ENCODE data around the gene BCOR.

DNA sequence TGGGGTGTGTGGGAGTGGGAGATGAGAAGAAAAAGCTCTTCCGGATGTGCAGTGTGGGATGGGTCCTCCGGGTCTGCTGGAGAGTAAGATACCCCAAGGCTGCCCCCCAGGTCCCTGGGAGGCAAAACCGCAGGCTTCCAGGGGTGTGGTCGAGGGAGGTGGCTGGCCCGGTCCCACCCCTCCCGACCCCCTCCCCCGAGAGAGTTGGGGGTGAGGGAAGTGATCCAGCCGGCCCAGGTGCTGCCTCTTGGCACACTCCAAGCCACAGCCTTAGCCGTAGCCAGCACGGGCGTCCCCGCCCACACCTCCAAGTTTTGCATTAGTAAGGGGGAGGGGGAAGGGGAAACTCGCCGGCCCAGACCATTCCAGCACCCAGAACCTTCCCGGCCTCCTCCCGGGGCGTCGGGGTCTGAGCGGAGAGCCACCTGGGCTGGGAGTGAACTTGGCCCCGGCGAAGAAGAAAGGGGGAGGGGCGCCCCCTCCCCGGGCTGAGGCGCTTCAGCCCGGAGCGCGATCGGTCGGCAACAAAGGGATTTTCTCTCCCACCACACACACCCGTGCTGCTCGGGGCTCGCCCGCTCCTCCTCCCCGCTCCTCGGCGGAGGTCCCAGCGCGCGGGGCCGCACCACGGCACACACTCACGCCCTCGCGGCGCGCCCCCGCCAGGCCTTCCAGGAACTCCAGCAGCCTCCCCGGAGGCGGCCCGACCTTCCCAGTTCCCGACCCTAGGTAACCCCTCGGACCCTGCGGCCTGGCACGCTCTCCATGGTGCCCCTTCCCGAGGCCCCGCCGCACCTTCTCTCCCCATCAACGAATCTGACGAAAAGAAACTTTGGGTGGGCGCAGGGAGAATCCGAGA, 14.4 kb downstream of the BCOR start:
- TF ChIP-seq, protein P1, sequence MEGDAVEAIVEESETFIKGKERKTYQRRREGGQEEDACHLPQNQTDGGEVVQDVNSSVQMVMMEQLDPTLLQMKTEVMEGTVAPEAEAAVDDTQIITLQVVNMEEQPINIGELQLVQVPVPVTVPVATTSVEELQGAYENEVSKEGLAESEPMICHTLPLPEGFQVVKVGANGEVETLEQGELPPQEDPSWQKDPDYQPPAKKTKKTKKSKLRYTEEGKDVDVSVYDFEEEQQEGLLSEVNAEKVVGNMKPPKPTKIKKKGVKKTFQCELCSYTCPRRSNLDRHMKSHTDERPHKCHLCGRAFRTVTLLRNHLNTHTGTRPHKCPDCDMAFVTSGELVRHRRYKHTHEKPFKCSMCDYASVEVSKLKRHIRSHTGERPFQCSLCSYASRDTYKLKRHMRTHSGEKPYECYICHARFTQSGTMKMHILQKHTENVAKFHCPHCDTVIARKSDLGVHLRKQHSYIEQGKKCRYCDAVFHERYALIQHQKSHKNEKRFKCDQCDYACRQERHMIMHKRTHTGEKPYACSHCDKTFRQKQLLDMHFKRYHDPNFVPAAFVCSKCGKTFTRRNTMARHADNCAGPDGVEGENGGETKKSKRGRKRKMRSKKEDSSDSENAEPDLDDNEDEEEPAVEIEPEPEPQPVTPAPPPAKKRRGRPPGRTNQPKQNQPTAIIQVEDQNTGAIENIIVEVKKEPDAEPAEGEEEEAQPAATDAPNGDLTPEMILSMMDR (IDR thresholded peaks at IDR 0.05 in 2 of 3, conservative IDR thresholded peaks at IDR 0.05 in 1 of 3; ENCODE audit: borderline replicate concordance in 1 of 3, insufficient read depth in 1 of 3, low read depth in 2 of 3, low read length in 2 of 3): no peak
- TF ChIP-seq, protein P2, sequence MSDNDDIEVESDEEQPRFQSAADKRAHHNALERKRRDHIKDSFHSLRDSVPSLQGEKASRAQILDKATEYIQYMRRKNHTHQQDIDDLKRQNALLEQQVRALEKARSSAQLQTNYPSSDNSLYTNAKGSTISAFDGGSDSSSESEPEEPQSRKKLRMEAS (IDR thresholded peaks at IDR 0.05): no peak
- no peak for TF ChIP-seq EZH2 (IDR thresholded peaks at IDR 0.05)
- no peak for TF ChIP-seq POLR2A (IDR thresholded peaks at IDR 0.05; ENCODE audit: borderline replicate concordance, extremely low read depth, insufficient read depth, insufficient read length)
- TF ChIP-seq RAD21 (IDR thresholded peaks at IDR 0.05; ENCODE audit: low read depth): no peak
- TF ChIP-seq, protein P3, sequence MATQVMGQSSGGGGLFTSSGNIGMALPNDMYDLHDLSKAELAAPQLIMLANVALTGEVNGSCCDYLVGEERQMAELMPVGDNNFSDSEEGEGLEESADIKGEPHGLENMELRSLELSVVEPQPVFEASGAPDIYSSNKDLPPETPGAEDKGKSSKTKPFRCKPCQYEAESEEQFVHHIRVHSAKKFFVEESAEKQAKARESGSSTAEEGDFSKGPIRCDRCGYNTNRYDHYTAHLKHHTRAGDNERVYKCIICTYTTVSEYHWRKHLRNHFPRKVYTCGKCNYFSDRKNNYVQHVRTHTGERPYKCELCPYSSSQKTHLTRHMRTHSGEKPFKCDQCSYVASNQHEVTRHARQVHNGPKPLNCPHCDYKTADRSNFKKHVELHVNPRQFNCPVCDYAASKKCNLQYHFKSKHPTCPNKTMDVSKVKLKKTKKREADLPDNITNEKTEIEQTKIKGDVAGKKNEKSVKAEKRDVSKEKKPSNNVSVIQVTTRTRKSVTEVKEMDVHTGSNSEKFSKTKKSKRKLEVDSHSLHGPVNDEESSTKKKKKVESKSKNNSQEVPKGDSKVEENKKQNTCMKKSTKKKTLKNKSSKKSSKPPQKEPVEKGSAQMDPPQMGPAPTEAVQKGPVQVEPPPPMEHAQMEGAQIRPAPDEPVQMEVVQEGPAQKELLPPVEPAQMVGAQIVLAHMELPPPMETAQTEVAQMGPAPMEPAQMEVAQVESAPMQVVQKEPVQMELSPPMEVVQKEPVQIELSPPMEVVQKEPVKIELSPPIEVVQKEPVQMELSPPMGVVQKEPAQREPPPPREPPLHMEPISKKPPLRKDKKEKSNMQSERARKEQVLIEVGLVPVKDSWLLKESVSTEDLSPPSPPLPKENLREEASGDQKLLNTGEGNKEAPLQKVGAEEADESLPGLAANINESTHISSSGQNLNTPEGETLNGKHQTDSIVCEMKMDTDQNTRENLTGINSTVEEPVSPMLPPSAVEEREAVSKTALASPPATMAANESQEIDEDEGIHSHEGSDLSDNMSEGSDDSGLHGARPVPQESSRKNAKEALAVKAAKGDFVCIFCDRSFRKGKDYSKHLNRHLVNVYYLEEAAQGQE (IDR thresholded peaks at IDR 0.05; ENCODE audit: low read depth): no peak
- TF ChIP-seq YY1 (IDR thresholded peaks at IDR 0.05; ENCODE audit: extremely low read depth, insufficient replicate concordance, low read depth, low read length): no peak
- no peak for TF ChIP-seq TCF7L2 (IDR thresholded peaks at IDR 0.05; ENCODE audit: borderline replicate concordance, extremely low read depth, insufficient read depth, insufficient read length)
